Kasumi-1 (cell line): ENCODE data around the gene PITPNC1.
"Not testable (repeated sequence)": the region's sequence is repeated elsewhere in the genome, so short reads cannot be mapped to it uniquely, and the experiment has no call there.

Experiments used
- DNase-seq, 2 experiments: peaks; one replicate each; lab custom pipeline; 2025; lab: John Stamatoyannopoulos, UW

PITPNC1 gene

DNA sequence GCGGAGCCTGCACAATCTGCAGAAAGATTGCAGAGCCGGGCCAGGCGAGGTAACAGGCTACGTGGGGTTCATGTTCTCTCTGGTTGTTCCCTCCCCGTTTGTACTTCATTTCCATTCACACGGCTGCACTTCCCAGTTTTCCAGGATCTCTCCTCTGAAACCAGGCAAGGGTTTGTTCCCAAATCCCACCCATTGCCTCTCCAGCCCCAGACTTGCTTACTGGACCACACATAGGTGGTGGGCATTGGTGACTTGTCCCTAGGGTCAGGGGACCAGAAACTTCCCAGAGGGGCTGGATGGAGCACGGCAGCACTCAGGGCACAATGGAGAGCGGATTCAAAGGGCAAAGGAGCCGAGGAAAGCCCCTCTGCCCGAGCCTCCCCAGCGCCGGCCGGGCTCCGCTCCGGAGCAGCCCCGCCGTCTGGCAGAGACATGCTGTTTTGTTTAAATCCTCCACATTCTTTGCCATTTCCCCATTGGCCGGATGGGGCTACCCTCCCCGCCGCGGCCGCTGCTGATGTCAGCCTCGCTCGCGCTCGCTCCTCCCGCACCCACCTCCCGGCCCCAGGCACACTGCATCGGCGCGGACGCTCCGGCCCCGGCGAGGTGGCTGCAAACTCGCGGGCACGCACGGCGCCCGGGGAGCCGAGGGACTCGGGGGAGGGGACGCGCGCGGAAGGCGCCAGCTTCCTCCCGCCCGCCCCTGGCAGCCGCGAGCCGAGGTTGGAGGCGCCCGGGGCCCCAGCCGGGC is at the start of gene PITPNC1:
TSS of gene PITPNC1 (plus strand) at position 545 of the 751 bp plus-strand sequence.
- DNase-seq = peak; percentile 90 to 91

DNA sequence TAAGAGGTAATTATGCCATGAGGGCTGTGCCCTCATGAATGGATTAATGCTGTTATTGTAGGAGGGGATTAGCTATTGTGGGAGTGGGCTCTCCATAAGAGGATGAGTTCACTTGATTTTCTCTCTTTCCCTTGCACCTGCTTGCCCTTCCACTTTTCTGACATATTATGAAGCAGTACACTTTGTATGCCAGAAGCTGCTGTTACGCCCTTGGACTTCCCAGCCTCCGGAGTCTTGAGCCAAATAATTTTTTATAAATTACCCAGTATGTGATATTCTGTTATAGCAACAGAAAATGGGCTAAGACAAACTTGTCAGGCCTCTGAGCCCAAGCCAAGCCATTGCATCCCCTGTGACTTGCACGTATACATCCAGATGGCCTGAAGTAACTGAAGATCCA is 49.1 kb upstream of the PITPNC1 start:
- DNase-seq = no peak

DNA sequence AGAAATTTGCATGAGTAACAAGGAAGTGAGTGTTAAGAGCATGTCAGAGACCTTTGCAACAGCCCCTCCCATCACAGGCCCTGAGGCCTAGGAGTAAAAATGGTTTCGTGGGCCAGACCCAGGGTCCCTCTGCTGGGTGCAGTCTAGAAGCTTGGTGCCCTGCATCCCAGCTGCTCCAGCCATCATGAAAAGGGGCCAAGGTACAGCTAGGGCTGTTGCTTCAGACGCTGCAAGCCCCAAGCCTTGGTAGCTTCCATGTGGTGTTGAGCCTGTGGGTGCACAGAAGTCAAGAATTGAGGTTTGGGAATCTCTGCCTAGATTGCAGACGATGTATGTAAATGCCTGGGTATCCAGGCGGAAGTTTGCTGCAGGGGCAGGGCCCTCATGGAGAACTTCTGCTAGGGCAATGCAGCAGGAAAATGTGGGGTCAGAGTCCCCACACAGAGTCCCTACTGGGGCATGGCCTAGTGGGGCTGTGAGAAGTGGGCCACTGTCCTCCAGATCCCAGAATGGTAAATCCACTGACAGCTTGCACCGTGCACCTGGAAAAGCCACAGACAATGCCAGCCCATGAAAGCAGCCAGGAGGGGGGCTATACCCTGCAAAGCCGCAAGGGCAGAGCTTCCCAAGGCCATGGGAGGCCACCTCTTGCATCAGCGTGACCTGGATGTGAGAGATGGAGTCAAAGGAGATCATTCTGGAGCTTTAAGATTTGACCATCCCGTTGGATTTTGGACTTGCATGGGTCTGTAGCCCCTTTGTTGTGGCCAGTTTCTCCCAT is 45.5 kb upstream of the PITPNC1 start:
- DNase-seq = not testable (repeated sequence)

DNA sequence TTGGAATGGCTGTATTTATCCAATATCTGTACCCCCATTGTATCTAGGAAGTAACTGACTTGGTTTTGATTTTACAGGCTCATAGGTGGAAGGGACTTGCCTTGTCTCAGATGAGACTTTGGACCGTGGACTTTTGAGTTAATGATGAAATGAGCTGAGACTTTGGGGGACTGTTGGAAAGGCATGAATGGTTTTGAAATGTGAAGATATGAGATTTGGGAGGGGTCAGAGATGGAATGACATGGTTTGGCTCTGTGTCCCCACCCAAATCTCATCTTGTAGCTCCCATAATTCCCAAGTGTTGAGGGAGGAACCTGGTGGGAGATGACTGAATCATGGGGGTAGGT is 44.9 kb upstream of the PITPNC1 start:
- DNase-seq = not testable (repeated sequence)

DNA sequence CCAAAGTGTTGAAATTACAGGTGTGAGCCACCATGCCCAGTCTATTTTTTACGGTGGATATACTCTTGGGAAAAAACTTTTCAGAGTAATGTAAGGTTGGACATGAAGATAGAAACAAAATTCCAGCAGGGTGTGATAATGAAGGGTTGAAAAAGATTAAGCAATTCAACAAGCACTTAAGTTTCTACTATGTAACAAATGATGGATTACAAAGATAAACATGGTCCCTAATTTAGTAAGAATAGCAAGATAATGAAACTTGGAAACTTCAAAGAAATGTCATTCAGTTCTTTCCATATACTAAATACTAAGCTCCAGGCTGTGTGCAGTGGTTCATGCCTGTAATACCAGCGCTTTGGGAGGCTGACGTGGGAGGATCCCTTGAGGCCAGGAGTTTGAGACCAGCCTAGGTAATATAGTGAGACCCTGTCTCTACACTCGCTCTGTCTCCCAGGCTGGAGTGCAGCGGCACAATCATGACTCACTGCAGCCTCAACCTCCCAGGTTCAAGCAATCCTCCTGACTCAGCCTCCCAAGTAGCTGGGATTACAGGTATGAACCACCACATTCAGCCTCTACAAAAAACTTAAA is 41.7 kb upstream of the PITPNC1 start:
- no peak for DNase-seq

DNA sequence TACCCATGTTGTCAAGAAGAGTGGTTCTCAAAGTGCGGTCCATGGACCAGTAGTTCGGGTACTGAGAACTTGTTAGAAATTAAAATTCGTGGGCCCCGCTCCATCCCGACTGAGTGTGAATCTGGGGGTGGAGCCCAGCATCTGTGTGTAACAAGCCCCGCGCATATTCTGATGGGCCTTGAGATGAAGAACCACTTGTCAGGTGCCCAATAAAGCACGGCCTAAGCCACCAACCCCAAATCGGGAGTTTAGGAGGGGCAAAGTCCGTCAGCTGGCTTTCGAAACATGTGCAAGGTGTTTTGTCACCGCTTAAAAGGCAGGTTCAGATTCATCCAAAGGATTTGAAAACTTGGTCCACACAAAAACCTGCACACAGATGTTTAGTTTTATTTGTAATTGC is 40.2 kb upstream of the PITPNC1 start:
- DNase-seq = no peak

DNA sequence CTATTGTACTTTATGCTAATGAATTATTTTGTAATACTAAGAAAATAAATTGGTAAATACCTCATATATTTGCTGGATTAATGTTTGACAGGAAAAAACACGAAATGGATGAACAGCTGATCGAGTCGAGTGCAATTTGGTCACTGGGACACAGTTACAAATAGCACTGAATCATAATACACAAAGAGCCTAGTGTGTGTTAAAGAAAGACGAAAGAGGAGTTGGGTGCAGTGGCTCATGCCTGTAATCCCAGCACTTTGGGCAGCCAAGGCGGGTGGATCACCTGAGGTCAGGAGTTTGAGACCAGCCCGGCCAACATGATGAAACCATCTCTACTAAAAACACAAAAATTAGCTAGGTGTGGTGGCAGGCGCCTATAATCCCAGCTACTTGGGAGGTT is 38.7 kb upstream of the PITPNC1 start:
- not testable (repeated sequence) for DNase-seq

DNA sequence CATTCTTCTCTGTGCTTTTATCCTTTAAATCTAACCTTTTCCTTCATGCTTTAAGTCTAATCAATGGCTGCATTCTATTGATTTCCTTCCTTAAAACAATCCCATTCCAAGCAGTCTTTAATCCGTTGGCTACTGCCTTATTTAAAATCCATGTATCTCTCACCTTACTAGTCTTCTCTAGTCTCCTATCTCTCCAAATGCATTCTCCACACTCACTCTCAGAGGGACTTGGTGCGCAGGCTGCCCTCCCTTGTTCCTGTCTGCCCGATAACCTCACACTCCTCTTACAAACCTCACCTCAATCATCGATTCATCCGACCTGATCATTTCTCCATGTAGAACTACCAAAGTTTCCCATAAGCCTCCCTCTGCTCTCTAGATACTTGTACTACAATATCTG is 33.8 kb upstream of the PITPNC1 start:
- no peak for DNase-seq

DNA sequence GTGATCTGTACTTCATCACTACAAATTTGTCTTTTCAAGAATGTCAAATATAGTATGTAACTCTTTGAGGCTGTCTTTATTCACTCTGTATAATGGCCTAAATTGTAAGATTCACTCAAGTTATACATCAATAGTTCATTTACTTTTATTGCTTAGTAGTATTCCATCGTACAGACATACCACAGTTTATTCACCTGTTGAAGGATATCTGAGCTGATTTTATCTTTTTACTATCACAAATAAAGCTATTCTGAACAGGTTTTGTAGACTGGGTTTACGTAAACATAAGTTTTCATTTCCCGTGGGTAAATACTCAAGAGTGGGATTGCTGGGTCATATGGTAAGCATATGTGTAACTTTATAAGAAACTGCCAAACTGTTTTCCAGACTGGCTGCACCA is 29.3 kb upstream of the PITPNC1 start:
- DNase-seq = no peak

DNA sequence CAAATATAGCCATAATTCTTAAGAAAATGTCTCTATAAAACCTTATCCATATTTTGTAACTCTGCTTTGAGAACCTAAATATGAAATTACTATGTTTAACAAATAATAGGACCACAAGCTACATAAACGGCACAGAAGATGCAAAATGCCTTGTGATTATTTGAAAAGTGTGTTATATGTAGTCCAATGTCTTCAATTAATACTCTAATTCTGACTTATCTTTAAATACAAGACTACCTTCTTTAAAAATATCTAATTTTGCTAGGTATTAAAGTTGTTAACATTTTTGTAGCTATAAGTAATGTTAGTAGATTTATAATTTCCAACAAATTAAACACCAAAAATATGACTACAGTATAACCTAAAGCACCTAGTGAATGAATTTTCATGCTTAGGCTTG is 27.7 kb upstream of the PITPNC1 start:
- DNase-seq = no peak

DNA sequence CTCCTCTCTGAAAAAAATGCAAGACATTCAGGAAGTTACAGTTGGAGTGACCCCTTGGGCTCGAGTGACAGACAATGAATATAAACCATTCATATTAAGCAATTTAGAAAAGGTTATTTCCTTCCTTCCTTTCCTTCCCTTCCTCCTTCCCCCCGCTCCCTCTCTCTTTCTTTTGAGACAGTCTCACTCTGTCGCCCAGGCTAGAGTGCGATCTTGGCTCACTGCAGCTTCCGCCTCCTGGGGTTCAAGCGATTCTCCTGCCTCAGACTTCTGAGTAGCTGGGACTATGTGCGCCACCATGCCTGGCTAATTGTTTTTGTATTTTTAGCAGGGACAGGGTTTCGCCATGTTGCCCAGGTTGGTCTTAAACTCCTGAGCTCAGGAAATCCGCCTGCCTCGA is 23.9 kb upstream of the PITPNC1 start:
- DNase-seq = no peak

DNA sequence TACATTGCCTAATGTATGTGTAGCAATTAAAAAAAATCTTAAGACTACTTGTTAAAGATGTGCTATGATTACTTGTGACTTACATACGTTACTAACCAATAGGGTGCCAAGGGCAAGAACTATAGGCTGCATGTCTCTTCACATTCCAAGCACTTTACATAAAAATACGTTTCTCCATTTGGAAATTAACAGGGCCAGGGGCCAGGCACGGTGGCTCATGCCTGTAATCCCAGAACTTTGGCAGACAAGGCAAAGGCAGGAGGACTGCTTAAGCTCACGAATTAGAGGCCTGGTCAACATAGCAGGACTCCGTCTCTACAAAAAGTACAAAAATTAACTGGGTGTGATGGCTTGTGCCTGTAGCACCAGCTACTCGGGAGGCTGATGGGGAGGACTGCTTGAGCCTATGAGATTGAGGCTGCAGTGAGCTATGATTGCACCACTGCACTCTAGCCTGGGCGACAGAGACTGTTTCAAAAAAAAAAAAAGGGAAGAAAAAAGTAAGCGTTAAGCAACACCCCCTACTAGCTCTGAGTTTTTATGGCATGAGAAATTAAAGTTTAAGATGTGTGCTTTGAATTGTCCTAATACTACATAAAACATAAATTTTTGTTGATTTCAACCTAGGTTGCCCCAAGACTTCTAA is 23.0 kb upstream of the PITPNC1 start:
- DNase-seq = peak; percentile 38 to 64

DNA sequence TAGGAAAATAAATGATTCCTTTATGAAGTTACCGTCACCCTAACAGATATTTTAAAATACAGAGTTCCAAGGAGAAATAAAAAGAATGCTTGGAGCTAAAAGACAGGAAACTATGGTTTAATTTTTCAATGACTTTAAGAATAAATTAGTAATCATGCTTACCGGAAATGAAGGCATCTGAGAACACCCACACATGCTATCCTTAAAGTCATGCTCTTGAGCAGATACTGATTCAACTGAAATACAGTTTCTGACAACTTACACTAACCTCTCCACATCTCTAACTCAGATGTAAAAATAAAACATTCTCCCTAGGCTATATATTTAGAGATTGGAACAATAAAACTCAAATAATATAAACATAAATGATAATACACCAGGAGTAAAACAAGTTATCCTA is 18.5 kb upstream of the PITPNC1 start:
- no peak for DNase-seq

DNA sequence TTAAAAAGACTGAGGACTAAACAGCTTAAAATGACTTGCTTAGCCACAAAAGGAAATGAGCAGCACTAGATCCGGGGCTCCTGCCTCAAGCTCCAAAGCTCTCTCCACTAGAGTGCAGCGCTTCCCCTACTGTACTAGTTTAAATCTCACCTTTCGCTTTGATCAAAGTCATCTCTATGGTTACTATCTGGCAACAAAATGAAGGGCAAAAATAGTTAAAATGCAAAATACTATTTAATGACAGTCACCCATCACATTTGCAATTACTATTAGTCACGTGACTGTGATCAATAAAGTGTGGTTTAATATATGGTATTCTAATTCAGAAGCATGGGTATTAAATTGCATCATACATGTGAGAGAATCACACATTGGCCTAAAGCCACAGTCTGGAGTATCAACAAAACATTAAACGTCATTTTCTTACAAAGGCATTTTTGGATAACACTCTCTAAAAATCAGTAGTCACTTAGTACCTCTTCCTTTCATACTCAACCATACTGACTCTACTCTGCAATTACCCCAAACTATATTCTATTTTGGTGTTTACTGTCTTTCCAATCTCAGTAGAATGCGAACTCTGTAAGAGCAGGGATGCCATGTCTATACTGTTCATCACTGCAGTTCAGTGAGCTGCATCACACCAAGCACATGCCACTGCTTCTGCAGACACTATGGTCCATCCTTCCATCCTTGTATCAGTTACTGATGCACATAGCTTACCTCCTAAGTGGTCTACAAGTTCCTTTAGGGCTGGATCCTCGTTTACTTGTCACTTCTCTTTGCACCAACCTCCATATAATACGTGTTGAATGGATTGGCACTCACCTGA is 16.9 kb upstream of the PITPNC1 start:
- peak; percentile 88 to 90 for DNase-seq

DNA sequence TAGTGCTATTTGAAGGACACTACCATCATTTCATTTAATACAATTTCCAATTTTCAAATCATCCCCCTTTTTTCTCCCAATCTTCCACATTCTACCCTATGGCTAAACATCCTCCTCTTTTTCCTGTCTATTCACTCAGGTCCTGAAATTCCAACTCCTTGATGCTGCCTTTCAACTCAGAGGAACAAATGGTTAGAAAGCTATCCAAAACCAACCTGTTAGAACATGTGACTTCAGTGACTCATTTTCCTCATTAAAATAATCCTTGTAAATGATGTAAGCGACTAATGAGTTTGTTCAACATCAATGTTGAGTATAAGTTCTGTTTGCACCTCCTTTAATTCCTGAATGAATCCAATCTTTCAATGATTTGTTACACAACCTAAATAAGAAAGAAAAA is 16.2 kb upstream of the PITPNC1 start:
- no peak for DNase-seq

DNA sequence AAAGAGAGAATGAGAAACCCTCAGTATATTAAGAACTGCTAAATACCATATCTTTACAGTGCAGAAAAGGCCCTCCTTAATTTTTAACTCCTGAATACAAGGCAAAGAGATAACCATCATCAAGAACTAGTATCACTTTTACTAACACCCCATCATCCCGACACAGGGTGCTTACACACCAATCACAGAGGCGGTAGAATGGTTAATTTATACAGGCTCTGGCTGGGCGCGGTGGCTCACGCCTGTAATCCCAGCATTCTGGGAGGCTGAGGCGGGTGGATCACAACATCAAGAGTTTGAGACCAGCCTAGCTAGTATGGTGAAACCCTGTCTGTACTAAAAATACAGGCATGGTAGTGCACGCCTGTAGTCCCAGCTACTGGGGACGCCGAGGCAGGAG is 14.9 kb upstream of the PITPNC1 start:
- no peak for DNase-seq

DNA sequence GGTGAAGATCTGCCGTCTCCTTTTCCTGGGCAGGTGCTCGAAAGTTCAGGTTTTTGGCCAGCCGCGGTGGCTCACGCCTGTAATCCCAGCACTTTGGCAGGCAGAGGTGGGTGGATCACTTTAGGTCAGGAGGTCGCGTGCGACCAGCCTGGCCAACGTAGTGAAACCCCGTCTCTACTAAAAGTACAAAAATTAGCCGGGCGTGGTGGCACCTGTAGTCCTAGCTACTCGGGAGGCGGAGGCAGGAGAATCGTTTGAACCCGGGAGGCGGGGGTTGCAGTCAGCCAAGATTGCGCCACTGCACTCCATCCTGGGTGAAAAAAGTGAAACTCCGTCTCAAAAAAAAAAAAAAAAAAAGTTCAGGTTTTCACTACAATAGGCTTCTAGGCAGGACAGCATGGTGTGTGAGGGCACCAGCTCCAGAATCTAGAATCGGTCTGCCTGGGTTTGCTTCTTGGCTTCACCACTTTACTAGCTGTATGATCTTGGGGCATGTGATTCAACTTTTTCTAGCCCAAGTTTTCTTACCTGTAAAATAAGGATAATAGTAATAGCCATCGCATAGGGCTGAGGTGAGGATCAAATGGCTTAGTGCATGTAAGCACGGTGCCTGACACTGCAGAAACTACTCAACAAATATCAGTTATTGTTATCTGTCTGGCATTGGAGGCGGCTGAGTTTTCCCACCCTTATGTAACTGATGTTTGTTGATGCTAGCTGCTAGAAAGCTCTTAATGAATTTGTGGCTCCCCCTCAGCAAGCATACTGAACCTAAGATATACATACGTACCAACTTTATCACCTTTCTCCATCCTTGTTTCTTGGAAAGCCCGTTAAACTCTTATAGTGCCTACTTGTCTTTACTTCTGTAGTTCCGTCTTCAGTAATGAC is 12.0 kb upstream of the PITPNC1 start:
- no peak for DNase-seq

DNA sequence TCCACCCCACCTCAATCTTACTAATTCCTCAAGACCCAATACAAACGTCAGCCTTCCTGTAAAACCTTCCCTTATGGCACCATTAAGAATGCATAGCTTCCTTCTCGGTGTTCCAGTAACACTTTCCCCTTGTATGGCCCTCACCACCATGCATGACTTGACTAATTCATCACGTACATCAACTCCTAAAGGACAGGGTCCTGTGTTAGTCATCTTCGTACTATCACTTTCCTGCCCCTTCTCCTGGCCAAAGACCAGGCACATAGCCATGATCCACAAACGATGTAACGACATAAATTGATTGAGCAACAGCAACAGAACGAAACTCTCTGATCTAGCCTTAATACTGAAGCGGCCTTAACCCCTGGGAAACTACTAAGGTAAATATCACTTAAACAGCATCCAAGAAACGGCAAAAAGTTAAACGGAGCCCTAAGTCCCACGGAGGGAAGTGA is 11.3 kb upstream of the PITPNC1 start:
- peak; percentile 66 to 68 for DNase-seq

DNA sequence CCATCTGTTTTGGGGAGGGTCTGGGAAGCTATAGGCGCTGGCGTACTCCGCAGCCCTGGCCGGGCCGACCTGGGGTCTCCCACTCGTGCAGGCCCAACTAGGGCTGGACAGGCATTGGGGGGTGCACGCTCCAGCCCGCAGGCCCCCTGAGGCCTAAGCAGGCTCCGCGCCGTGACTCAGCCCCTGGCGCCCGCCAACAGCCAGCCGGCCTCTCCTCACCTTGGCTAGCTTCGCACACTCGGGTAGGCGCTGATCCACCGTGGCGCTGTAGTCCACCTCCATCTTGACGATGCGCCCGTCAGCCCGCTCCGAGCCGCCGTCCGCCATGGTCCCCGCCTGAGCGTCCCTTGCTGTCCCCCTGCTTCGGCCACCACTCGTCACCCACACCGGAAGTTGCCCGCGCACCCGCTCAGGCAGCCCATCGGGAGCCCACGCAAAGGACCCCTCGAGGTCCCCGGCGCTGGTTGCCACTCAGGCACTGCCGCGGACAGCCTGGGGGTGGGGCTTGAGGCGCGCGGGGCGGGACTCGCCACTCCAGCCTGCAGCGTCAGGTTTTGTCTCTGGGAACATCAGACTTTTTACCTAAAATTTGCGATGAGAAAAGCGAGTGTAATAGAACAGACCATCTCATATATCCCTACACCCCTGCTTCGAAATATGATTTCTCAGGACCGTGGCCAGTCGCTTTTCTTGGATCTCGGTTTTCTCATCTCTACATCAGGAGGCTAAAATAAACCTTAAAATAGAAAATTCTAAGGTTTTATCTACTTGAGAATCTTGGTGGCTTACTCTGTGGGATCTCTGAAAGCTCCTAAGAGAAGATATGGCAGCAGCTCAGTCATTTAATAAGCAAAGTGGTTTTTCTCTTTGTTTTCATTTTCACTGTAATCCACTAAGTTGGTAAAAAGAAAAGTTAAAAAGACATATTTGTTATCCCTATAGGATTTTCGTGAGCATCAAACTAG is 10.6 kb upstream of the PITPNC1 start, which contains the start of gene PSMD12:
TSS of gene PSMD12 (minus strand) at position 385 of the 965 bp plus-strand sequence. CDS start at position 327, 58 bp downstream.
- DNase-seq = peak; percentile 94 to 95
